B cell (primary cell): ENCODE measurements around the gene SLC23A3.

Source experiments
- CTCF ChIP-seq: fragments of 200-600 bp; IDR thresholded peaks from one replicate; pipeline ENCODE4 v1.8.0; 2022; ENCODE audit warnings: antibody characterized with exemption, mild to moderate bottlenecking
- EZH2 ChIP-seq: IDR thresholded peaks from 2 replicates; pipeline ENCODE4 v1.6.1; 2012; ENCODE audit warnings: borderline replicate concordance, low read depth, mild to moderate bottlenecking, moderate library complexity, low read length; ENCODE audit not compliant: insufficient read depth, poor library complexity, severe bottlenecking

- TF ChIP-seq CTCF (no peak), EZH2 (no peak)
Measured at GRCh38 chr2:219207884-219208740, 38.3 kb upstream of the SLC23A3 start.
